HL-60/S4 treated with phorbol 12-myristate 13-acetate at 8.2 ng/mL for 4 days and 3 days (cell line): ENCODE data around the gene C2orf66.

Experiments used
- in situ Hi-C: fragments of 300-500 bp; cut with MboI; formaldehyde crosslinking; loops from 2 replicates; pipeline ENCODE4 v1.15.0; 2022; ENCODE audit warnings: low sequenced_read_pairs

Gene C2orf66

DNA sequence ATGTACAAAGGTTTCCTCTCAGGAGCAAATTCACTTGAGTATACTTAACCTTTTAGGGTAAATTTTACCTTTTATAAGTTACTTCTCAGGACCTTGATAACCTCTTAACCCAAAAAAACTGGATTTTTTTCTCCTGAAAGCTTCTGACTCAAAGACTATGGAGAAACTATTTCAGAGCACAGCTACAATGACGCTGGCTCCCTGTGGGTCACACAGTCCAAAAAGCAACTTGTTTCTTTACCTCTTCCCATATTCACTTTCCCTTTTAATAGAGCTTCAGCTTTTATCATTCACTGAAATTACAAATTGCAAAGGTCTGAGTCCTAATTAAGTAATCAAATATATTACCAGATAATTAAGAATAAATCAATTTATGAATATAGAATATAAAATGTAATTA is 42.1 kb downstream of the C2orf66 start:
- in situ Hi-C loops: no loop called here

DNA sequence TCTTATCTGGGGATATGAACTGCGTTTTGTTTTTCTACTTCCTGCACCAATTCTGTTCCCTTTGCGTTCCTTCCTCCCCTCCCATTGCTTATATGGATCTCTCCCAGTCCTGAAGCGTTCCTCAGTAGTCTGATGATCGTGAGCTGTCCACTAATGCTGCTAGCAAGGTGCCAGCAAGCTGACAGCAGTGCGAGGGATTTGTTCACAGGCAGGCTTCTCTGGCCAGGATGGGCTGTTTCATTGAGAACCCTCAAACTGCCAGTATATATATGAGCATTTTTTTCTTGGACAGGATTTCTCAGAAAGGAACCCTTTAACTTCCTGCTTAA is 49.8 kb downstream of the C2orf66 start:
- in situ Hi-C loops: no loop called here

DNA sequence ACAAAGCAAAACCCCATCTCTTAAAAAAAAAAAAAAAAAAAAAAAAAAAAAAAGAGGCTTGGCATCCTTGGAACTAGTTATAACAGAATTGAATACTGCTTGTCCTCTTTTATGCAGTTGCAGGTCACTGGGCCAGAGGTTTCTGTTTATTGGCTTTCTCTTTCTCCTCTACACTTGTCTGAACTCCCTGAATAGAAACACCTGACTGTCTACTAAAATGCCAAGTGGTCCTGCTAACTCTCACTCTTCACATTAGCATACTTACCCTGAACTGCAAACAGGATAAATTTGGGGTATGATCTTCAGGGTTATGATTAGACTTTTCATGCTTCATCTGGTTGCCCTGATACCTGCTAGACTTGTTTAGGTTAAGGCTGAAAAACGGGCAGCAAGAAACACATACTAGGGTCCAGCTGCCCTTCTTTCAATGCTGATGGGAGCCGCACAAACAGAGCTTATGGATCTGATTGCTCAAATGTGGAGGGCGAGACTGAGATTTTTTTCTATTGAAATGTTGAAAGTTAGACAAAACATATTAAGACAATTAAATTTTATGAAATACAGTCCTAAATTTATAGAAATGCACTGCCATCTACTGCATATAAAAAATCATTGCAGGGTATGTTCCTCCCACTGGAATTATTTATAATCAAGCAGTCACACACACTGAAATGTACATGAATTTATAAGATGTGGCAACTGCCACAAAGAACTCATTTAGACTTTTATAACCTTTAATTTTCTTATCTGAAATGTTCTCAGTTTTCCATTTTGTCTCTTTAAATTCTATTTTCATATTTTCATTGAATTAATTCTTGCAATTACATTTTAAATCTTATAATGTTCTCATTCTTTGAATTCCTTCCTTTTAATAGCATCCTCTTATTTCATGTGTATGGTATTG is 50.4 kb downstream of the C2orf66 start:
- in situ Hi-C loops: no loop called here
